WTC11 (cell line): Measurements from ENCODE around the gene SLC25A11. TPM values are rescaled to one million over a fixed set of nuclear protein-coding genes. Genes with fewer than 3 reads are reported as not detected.

Experiments used
- ATAC-seq: fragments of 200-7000 bp; cut with Tn5 transposase; 2 replicates; pipeline ENCODE4 v1.10.0; 2021; ENCODE audit warnings: mild to moderate bottlenecking, moderate library complexity
- CTCF ChIA-PET: fragments of 300-600 bp; sonication (Branson Sonifier 250); formaldehyde crosslinking; loops from one replicate; lab custom pipeline; 2021; ENCODE audit warnings: antibody characterized with exemption; lab: Charles Lee
- POLR2A ChIA-PET: fragments of 350-600 bp; sonication (Branson Sonifier 250); formaldehyde crosslinking; loops from one replicate; lab custom pipeline; 2021; ENCODE audit warnings: antibody characterized with exemption; lab: Charles Lee
- DNase-seq: peaks from one replicate; pipeline ENCODE4 v3.0.0; 2021; ENCODE audit warnings: low spot score
- H3K27ac Mint-ChIP-seq: 2 replicates; pipeline ENCODE4 v1.8.0; 2021; ENCODE audit warnings: mixed read lengths
- H3K27me3 Mint-ChIP-seq: 2 replicates; pipeline ENCODE4 v1.8.0; 2021; ENCODE audit warnings: low read depth, mild to moderate bottlenecking, moderate library complexity, mixed read lengths
- H3K36me3 Mint-ChIP-seq: 2 replicates; pipeline ENCODE4 v1.8.0; 2021; ENCODE audit warnings: mixed read lengths
- H3K4me1 Mint-ChIP-seq: 2 replicates; pipeline ENCODE4 v1.8.0; 2022; ENCODE audit warnings: mixed read lengths
- H3K4me3 Mint-ChIP-seq: 2 replicates; pipeline ENCODE4 v1.8.0; 2021; ENCODE audit warnings: mild to moderate bottlenecking, moderate library complexity, mixed read lengths
- H3K9me3 Mint-ChIP-seq: 2 replicates; pipeline ENCODE4 v1.8.0; 2021; ENCODE audit warnings: mixed read lengths
- AFF4 ChIP-seq: sonication (generic); formaldehyde crosslinking; IDR thresholded peaks from 2 replicates; pipeline ENCODE4 v1.8.1; 2023; ENCODE audit warnings: mild to moderate bottlenecking, missing genetic modification reagents, borderline replicate concordance
- CBFB ChIP-seq: sonication (generic); formaldehyde crosslinking; IDR thresholded peaks from 2 replicates; pipeline ENCODE4 v1.8.1; 2022; ENCODE audit warnings: mild to moderate bottlenecking, low read depth, missing genetic modification reagents
- E2F5 ChIP-seq: sonication (generic); formaldehyde crosslinking; IDR thresholded peaks from 2 replicates; pipeline ENCODE4 v1.8.1; 2022; ENCODE audit warnings: mild to moderate bottlenecking, moderate library complexity, missing genetic modification reagents
- ETV6 ChIP-seq: sonication (generic); formaldehyde crosslinking; IDR thresholded peaks from 2 replicates; pipeline ENCODE4 v1.8.1; 2022; ENCODE audit warnings: mild to moderate bottlenecking, missing genetic modification reagents
- GABPB1 ChIP-seq: sonication (generic); formaldehyde crosslinking; IDR thresholded peaks from 2 replicates; pipeline ENCODE4 v1.8.1; 2023; ENCODE audit warnings: mild to moderate bottlenecking, missing genetic modification reagents
- GTF2I ChIP-seq: fragments of 250-450 bp; sonication (Bioruptor Pico); conservative IDR thresholded peaks from 2 replicates; pipeline ENCODE4 v1.4.0; 2021; ENCODE audit warnings: mild to moderate bottlenecking
- MAX ChIP-seq: sonication (generic); formaldehyde crosslinking; IDR thresholded peaks from 2 replicates; pipeline ENCODE4 v1.8.0; 2022; ENCODE audit warnings: mild to moderate bottlenecking, missing genetic modification reagents
- NFATC4 ChIP-seq: fragments of 250-450 bp; sonication (Bioruptor Pico); IDR thresholded peaks from 2 replicates; pipeline ENCODE4 v1.9.0; 2021; ENCODE audit warnings: mild to moderate bottlenecking
- NFYB ChIP-seq: sonication (generic); formaldehyde crosslinking; conservative IDR thresholded peaks from 2 replicates; pipeline ENCODE4 v1.8.0; 2022; ENCODE audit warnings: low read depth, missing genetic modification reagents
- OVOL2 ChIP-seq: fragments of 250-450 bp; sonication (Bioruptor Pico); IDR thresholded peaks from 2 replicates; pipeline ENCODE4 v1.9.0; 2021; ENCODE audit warnings: mild to moderate bottlenecking, borderline replicate concordance
- PRRX2 ChIP-seq: fragments of 250-450 bp; sonication (Bioruptor Pico); IDR thresholded peaks from 2 replicates; pipeline ENCODE4 v1.8.0; 2021; ENCODE audit warnings: mild to moderate bottlenecking
- SMAD4 ChIP-seq: sonication (generic); formaldehyde crosslinking; IDR thresholded peaks from 2 replicates; pipeline ENCODE4 v1.8.0; 2022; ENCODE audit warnings: mild to moderate bottlenecking, missing genetic modification reagents
- TEAD4 ChIP-seq: sonication (generic); formaldehyde crosslinking; IDR thresholded peaks from 2 replicates; pipeline ENCODE4 v1.8.0; 2022; ENCODE audit warnings: mild to moderate bottlenecking, missing genetic modification reagents
- ZBTB21 ChIP-seq: sonication (generic); formaldehyde crosslinking; IDR thresholded peaks from 2 replicates; pipeline ENCODE4 v1.8.1; 2023; ENCODE audit warnings: mild to moderate bottlenecking, missing genetic modification reagents, borderline replicate concordance
- ZNF219 ChIP-seq: sonication (generic); formaldehyde crosslinking; IDR thresholded peaks from 2 replicates; pipeline ENCODE4 v1.8.0; 2023; ENCODE audit warnings: missing genetic modification reagents, mild to moderate bottlenecking, borderline replicate concordance
- ZNF263 ChIP-seq: sonication (generic); formaldehyde crosslinking; IDR thresholded peaks from 2 replicates; pipeline ENCODE4 v1.8.1; 2022; ENCODE audit warnings: low read depth, mild to moderate bottlenecking, moderate library complexity, missing genetic modification reagents
- ZNF396 ChIP-seq: fragments of 250-450 bp; sonication (Bioruptor Pico); IDR thresholded peaks from 2 replicates; pipeline ENCODE4 v1.8.0; 2021; ENCODE audit warnings: mild to moderate bottlenecking, moderate library complexity, borderline replicate concordance
- ZNF416 ChIP-seq: fragments of 250-450 bp; sonication (Bioruptor Pico); IDR thresholded peaks from 2 replicates; pipeline ENCODE4 v1.9.0; 2021; ENCODE audit warnings: mild to moderate bottlenecking, inconsistent platforms
- total RNA-seq: library from RNA; stranded (reverse); gene quantifications from 3 replicates; pipeline ENCODE4 v1.2.3, GENCODE V29; 2021
- TF ChIP-seq, protein P1 (sequence below): fragments of 250-450 bp; sonication (Bioruptor Pico); IDR thresholded peaks from 2 replicates; pipeline ENCODE4 v1.9.0; 2021; ENCODE audit warnings: moderate library complexity, mild to moderate bottlenecking, inconsistent platforms, borderline replicate concordance
- TF ChIP-seq, protein P2 (sequence below): fragments of 250-450 bp; sonication (Bioruptor Pico); IDR thresholded peaks from 2 replicates; pipeline ENCODE4 v1.9.0; 2021; ENCODE audit warnings: mild to moderate bottlenecking
- TF ChIP-seq, protein P3 (sequence below): sonication (generic); formaldehyde crosslinking; IDR thresholded peaks from 2 replicates; pipeline ENCODE4 v1.8.1; 2022; ENCODE audit warnings: low read depth, missing genetic modification reagents, borderline replicate concordance

Gene SLC25A11
- total RNA-seq, 1 experiment from 2014 or later = 73.7 TPM

DNA sequence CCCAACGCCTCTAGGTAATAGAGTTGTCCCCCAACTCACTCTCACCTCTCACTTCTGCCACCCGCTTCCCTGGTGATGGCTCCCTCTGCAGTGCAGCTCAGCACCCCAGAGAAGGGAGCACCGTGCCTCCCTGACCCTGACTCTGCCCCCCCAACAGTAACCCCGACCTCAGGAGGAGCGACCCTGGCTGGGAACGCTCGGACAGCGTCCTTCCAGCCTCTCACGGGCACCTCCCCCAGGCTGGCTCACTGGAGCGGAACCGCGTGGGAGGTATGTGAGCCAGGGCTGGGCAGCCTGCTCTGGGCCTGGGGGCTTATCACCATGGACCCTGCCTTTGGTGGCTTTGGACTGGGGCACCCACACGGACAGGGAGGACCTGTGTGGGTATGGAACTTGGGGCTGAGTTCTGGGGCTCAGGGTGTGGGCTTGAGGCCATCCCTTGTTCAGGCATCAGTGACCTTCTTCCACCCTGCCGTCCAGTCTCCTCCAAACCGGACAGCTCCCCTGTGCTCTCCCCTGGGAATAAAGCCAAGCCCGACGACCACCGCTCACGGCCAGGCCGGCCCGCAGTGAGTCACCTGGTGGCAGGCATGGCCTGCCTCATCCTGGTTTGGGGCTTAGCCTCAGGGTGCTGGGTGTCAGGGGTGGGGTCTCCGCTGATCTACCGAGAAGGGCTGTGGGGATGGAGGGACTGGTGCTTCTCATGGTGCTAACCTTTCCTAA lies 47.2 kb downstream of the SLC25A11 start:
- ChIA-PET POLR2A (no interaction called here), CTCF (no interaction called here)
- Mint-ChIP-seq H3K36me3 (peaks cover 21% of the 10 kb centered on the region), H3K27me3 (no peaks in the 10 kb centered on the region), H3K27ac (no peak overlapping the region), H3K9me3 (no peaks in the 10 kb centered on the region), H3K4me1 (0 out of 2 replicates have a peak, but pooled peaks cover 5% of the 10 kb centered on the region)
- no peak for DNase-seq
- TF ChIP-seq NFYB (no peak), ZNF263 (no peak)
- TF ChIP-seq, protein P1, sequence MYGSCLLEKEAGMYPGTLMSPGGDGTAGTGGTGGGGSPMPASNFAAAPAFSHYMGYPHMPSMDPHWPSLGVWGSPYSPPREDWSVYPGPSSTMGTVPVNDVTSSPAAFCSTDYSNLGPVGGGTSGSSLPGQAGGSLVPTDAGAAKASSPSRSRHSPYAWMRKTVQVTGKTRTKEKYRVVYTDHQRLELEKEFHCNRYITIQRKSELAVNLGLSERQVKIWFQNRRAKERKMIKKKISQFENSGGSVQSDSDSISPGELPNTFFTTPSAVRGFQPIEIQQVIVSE (CRISPR knock-in tag) = no peak
- TF ChIP-seq, all 79 proteins: peak for 0
- no peak overlapping the region for H3K4me3 Mint-ChIP-seq
- no peak for ATAC-seq

DNA sequence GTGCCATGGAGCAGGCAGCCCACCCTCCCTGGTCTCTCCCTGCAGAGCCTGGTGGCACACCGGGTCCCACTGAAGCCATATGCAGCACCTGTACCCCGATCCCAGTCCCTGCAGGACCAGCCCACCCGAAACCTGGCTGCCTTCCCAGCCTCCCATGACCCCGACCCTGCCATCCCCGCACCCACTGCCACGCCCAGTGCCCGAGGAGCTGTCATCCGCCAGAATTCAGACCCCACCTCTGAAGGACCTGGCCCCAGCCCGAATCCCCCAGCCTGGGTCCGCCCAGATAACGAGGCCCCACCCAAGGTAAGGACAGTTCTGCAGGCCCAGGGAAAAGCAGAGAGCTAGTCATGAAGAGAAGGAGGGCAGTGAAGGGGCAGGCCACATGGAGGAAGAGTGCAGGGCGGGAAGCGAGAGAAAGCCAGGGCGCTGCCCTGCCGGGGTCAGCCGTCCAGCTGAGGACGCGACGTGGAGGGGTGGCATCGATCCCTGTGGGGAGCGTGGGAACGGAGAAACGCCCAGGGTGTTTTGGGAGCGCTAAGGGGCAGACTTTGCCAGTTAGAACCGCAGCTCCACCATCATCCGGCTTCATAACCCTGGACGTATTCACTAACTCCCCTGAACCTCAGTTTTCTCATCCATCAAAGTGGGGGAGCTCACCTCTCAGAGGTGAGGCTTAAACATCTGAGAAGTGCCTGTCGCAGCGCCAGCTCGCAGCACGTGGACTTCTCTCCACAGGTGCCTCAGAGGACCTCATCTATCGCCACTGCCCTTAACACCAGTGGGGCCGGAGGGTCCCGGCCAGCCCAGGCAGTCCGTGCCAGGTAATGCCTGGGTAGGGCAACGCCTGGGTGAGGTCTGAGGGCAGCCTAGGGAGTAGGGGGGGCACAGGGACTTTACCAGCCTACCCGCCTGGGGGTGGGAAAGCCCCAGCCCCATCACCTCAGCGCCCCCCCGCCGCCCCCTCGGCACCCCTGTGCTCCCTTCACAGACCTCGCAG lies 48.1 kb downstream of the SLC25A11 start:
- no peak for ATAC-seq
- POLR2A ChIA-PET = no interaction called here

DNA sequence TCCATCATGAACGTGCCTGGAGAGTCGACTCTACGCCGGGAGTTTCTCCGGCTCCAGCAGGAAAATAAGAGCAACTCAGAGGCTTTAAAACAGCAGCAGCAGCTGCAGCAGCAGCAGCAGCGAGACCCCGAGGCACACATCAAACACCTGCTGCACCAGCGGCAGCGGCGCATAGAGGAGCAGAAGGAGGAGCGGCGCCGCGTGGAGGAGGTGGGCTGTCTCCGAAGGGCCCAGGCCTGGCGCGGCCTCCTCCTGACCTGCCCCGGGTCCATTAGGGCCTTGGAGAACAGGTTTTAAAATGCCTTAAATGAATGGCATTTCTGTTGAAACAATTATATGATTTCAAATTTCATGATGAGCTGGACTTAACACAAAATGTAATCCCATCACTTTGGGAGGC lies 52.3 kb downstream of the SLC25A11 start:
- ChIA-PET CTCF (interaction anchor here (1.0 to 1.4 kb wide), 2 partner anchors 99 to 156 kb away, joined by 3 to 5 read pairs; partner anchors contain the start of gene GLTPD2), POLR2A (no interaction called here)
- 0 out of 2 replicates have a peak, but pooled peaks cover 2% of the 10 kb centered on the region for H3K4me1 Mint-ChIP-seq
- no peak overlapping the region for H3K27ac Mint-ChIP-seq
- H3K9me3 Mint-ChIP-seq = no peaks in the 10 kb centered on the region
- H3K27me3 Mint-ChIP-seq = no peaks in the 10 kb centered on the region
- peaks cover 36% of the 10 kb centered on the region for H3K36me3 Mint-ChIP-seq
- ATAC-seq (no peak), DNase-seq (no peak)
- no peak overlapping the region for H3K4me3 Mint-ChIP-seq
- no peak for TF ChIP-seq NFATC4 (CRISPR knock-in tag)
- TF ChIP-seq ZNF416 (CRISPR knock-in tag) = no peak
- TF ChIP-seq ETV6 (CRISPR knock-in tag) = no peak
- TF ChIP-seq PRRX2 (CRISPR knock-in tag) = no peak
- TF ChIP-seq ZBTB21 (CRISPR knock-in tag) = no peak
- no peak for TF ChIP-seq GABPB1 (CRISPR knock-in tag)
- no peak for TF ChIP-seq ZNF219 (CRISPR knock-in tag)
- no peak for TF ChIP-seq OVOL2 (CRISPR knock-in tag)
- TF ChIP-seq, protein P2, sequence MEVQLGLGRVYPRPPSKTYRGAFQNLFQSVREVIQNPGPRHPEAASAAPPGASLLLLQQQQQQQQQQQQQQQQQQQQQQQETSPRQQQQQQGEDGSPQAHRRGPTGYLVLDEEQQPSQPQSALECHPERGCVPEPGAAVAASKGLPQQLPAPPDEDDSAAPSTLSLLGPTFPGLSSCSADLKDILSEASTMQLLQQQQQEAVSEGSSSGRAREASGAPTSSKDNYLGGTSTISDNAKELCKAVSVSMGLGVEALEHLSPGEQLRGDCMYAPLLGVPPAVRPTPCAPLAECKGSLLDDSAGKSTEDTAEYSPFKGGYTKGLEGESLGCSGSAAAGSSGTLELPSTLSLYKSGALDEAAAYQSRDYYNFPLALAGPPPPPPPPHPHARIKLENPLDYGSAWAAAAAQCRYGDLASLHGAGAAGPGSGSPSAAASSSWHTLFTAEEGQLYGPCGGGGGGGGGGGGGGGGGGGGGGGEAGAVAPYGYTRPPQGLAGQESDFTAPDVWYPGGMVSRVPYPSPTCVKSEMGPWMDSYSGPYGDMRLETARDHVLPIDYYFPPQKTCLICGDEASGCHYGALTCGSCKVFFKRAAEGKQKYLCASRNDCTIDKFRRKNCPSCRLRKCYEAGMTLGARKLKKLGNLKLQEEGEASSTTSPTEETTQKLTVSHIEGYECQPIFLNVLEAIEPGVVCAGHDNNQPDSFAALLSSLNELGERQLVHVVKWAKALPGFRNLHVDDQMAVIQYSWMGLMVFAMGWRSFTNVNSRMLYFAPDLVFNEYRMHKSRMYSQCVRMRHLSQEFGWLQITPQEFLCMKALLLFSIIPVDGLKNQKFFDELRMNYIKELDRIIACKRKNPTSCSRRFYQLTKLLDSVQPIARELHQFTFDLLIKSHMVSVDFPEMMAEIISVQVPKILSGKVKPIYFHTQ = no peak
- no peak for TF ChIP-seq AFF4 (CRISPR knock-in tag)
- TF ChIP-seq CBFB (CRISPR knock-in tag) = no peak
- TF ChIP-seq GTF2I (CRISPR knock-in tag) = no peak
- no peak for TF ChIP-seq ZNF396 (CRISPR knock-in tag)
- no peak for TF ChIP-seq MAX (CRISPR knock-in tag)
- TF ChIP-seq E2F5 (CRISPR knock-in tag) = no peak

More for the DNA sequence above, 48.1 kb downstream of the SLC25A11 start:
- CTCF ChIA-PET = interaction anchor here (1.0 kb wide), 1 partner anchor 101 kb away, joined by 3 read pairs; no protein-coding TSS in a partner anchor
- Mint-ChIP-seq H3K36me3 (peaks cover 28% of the 10 kb centered on the region), H3K4me1 (0 out of 2 replicates have a peak, but pooled peaks cover 5% of the 10 kb centered on the region), H3K9me3 (no peaks in the 10 kb centered on the region), H3K27me3 (no peaks in the 10 kb centered on the region), H3K27ac (no peak overlapping the region), H3K4me3 (no peak overlapping the region)
- DNase-seq = no peak
- TF ChIP-seq, protein P3, sequence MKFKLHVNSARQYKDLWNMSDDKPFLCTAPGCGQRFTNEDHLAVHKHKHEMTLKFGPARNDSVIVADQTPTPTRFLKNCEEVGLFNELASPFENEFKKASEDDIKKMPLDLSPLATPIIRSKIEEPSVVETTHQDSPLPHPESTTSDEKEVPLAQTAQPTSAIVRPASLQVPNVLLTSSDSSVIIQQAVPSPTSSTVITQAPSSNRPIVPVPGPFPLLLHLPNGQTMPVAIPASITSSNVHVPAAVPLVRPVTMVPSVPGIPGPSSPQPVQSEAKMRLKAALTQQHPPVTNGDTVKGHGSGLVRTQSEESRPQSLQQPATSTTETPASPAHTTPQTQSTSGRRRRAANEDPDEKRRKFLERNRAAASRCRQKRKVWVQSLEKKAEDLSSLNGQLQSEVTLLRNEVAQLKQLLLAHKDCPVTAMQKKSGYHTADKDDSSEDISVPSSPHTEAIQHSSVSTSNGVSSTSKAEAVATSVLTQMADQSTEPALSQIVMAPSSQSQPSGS = no peak
- TF ChIP-seq SMAD4 (CRISPR knock-in tag) (no peak), TEAD4 (CRISPR knock-in tag) (no peak)
